Measurements from ENCODE around the gene SLC27A4.

Gene SLC27A4

GRCh38 chr9:128406848-128407391 lies 66.6 kb downstream of the SLC27A4 start:
- Histone ChIP-seq H3K4me3 (no peak overlapping the region), H3K27ac (no peak overlapping the region)

GRCh38 chr9:128408963-128409431 lies 68.7 kb downstream of the SLC27A4 start:
- H3K27ac ChIP-seq = no peak overlapping the region
- H3K4me3 ChIP-seq = no peak overlapping the region

GRCh38 chr9:128409450-128409849 lies 69.1 kb downstream of the SLC27A4 start:
- Histone ChIP-seq H3K27ac (no peak overlapping the region), H3K4me3 (no peak overlapping the region)

GRCh38 chr9:128409978-128410377 lies 69.7 kb downstream of the SLC27A4 start:
- Histone ChIP-seq H3K4me3 (no peak overlapping the region), H3K27ac (no peak overlapping the region)
